ENCODE results near the gene PLD4. TPM values are rescaled to one million over a fixed set of nuclear protein-coding genes. Genes with fewer than 3 reads are reported as not detected.

PLD4 gene
- total RNA-seq, 4 donors from 2014 or later, result under 0.01 to 0.42 (median 0.31) TPM; not detected in 1

DNA sequence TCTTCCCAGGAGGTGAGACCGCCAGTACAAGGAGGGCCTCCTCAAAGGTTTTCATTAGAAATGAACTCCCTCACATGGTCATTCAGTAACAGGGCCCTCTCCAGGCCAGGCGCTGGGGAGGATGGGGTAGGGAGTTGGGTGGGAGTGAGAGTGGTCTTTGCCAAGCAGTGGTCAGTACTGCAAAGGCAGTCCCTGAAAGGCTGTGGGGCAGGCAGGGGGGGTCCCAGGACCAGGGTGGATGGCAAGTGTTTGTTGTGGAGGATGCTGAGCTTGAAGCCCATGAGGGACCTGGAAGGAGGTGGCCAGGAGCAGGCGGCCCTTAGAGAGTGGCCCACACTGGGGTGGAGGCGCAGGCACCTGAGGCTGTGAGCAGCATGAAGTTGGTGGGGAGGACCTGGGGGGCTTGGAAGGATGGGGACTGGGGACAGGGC lies 33.5 kb upstream of the PLD4 start:
- TF ChIP-seq POLR2A (IDR thresholded peaks at IDR 0.05), result no peak
- no peak for TF ChIP-seq EP300 (IDR thresholded peaks at IDR 0.05)
- TF ChIP-seq CTCF (IDR thresholded peaks at IDR 0.05), result no peak
- no peak for TF ChIP-seq POLR2AphosphoS5 (IDR thresholded peaks at IDR 0.05)
- Histone ChIP-seq H3K27me3 (no peaks in the 10 kb centered on the region), H3K4me3 (no peak overlapping the region), H3K4me1 (peaks cover 0 to 22% (median 0%) of the 10 kb centered on the region in 3 donors), H3K36me3 (peaks cover 0 to 52% of the 10 kb centered on the region in 2 donors), H3K9me3 (no peaks in the 10 kb centered on the region), H3K27ac (no peak overlapping the region)
- WGBS, 2 donors (ENCODE audit: low coverage in 1 of 2), result 89 to 93% methylated on average over 1 of the region's 4 CpGs
- ATAC-seq, result no peak

- Histone ChIP-seq H3K27me3 (no peaks in the 10 kb centered on the region), H3K9me3 (no peaks in the 10 kb centered on the region), H3K4me1 (peaks cover 0 to 27% (median 0%) of the 10 kb centered on the region in 3 donors), H3K4me3 (no peak overlapping the region), H3K36me3 (peaks cover 0 to 44% of the 10 kb centered on the region in 2 donors), H3K27ac (no peak overlapping the region)
- 0 to 63% methylated on average over 1 to 2 of the region's 13 CpGs for WGBS, 2 donors (ENCODE audit: low coverage in 1 of 2)
- no peak for ATAC-seq
- no peak for TF ChIP-seq EP300 (IDR thresholded peaks at IDR 0.05)
- no peak for TF ChIP-seq POLR2A (IDR thresholded peaks at IDR 0.05)
- no peak for TF ChIP-seq CTCF (IDR thresholded peaks at IDR 0.05)
- no peak for TF ChIP-seq POLR2AphosphoS5 (IDR thresholded peaks at IDR 0.05)
Measured at GRCh38 chr14:104891664-104892530, 32.8 kb upstream of the PLD4 start.

GRCh38 chr14:104892531-104893434 lies 31.9 kb upstream of the PLD4 start:
- TF ChIP-seq EP300 (IDR thresholded peaks at IDR 0.05) (no peak), CTCF (IDR thresholded peaks at IDR 0.05) (no peak), POLR2A (IDR thresholded peaks at IDR 0.05) (no peak), POLR2AphosphoS5 (IDR thresholded peaks at IDR 0.05) (no peak)
- Histone ChIP-seq H3K9me3 (no peaks in the 10 kb centered on the region), H3K27me3 (no peaks in the 10 kb centered on the region), H3K4me3 (no peak overlapping the region), H3K4me1 (peaks cover 0 to 27% (median 0%) of the 10 kb centered on the region in 3 donors), H3K36me3 (peaks cover 0 to 35% of the 10 kb centered on the region in 2 donors), H3K27ac (no peak overlapping the region)
- ATAC-seq, result no peak
- 60 to 66% methylated on average over 3 to 7 of the region's 31 CpGs for WGBS, 2 donors (ENCODE audit: low coverage in 1 of 2)

GRCh38 chr14:104893435-104894207 lies 31.1 kb upstream of the PLD4 start:
- H3K9me3 ChIP-seq, result no peaks in the 10 kb centered on the region
- no peak for ATAC-seq
- H3K4me1 ChIP-seq, result peaks cover 0 to 27% (median 0%) of the 10 kb centered on the region in 3 donors
- H3K4me3 ChIP-seq, result no peak overlapping the region
- peaks cover 0 to 27% of the 10 kb centered on the region in 2 donors for H3K36me3 ChIP-seq
- no peaks in the 10 kb centered on the region for H3K27me3 ChIP-seq
- no peak overlapping the region for H3K27ac ChIP-seq
- 100% methylated on average over 1 of the region's 39 CpGs; no CpG with 5 or more reads in 1 of the 2 donors for WGBS, 2 donors (ENCODE audit: low coverage in 1 of 2)
- TF ChIP-seq POLR2A (IDR thresholded peaks at IDR 0.05) (no peak), EP300 (IDR thresholded peaks at IDR 0.05) (no peak), POLR2AphosphoS5 (IDR thresholded peaks at IDR 0.05) (no peak), CTCF (IDR thresholded peaks at IDR 0.05) (no peak)

Measured in gastroesophageal sphincter (tissue), 4 donors.